ENCODE data around the gene PIGU. TPM values are rescaled to one million over a fixed set of nuclear protein-coding genes. Genes with fewer than 3 reads are reported as not detected.

Gene PIGU
- total and polyA plus RNA-seq, 2 donors (not counting 1 experiment from before 2014, with no cell fraction given) = 12.0 to 19.3 TPM

- H4K20me1 ChIP-seq (ENCODE audit: control insufficient read depth, insufficient read depth, low read length, poor library complexity, severe bottlenecking) = no peaks in the 10 kb centered on the region
- H3K27me3 ChIP-seq (replicated peaks in 1 of 4; ENCODE audit: control extremely low read depth in 1 of 4, control insufficient read depth in 3 of 4, insufficient read depth in 4 of 4, low read length in 3 of 4) = no peaks in the 10 kb centered on the region
- Mint-ChIP-seq H3K4me1 (peaks cover 19% of the 10 kb centered on the region), H3K4me3 (no peak overlapping the region), H3K9me3 (ENCODE audit: insufficient read depth) (no peaks in the 10 kb centered on the region), H3K27me3 (peaks cover 3% of the 10 kb centered on the region), H3K27ac (no peak overlapping the region)
- no peak overlapping the region for H3K4me3 ChIP-seq (ENCODE audit: control extremely low read depth in 1 of 5, extremely low read depth in 1 of 5, insufficient read depth in 1 of 5, low read depth in 2 of 5, low read length in 4 of 5)
- CTCF ChIA-PET = interaction anchor here (0.9 to 5.8 kb wide), 5 partner anchors 8 to 228 kb away, joined by 3 to 69 read pairs (median 5); partner anchors contain the start of gene DYNLRB1
- TF ChIP-seq EZH2 (IDR thresholded peaks at IDR 0.05; ENCODE audit: borderline replicate concordance, insufficient read depth, low read depth, low read length, poor library complexity, severe bottlenecking) = no peak
- no peak for ATAC-seq (ENCODE audit: low read depth)
- H3K9me3 ChIP-seq (ENCODE audit: control extremely low read depth in 1 of 3, control insufficient read depth in 2 of 3, insufficient read depth in 1 of 3, low read length in 2 of 3) = no peaks in the 10 kb centered on the region
- no peak overlapping the region for H2AFZ ChIP-seq (ENCODE audit: insufficient read depth, low read depth, low read length, poor library complexity, severe bottlenecking)
- H3K4me2 ChIP-seq (replicated peaks; ENCODE audit: low read depth, low read length, poor library complexity, severe bottlenecking) = no peak overlapping the region
- H3K27ac ChIP-seq (ENCODE audit: low read length in 2 of 2) = no peak overlapping the region
- no peak overlapping the region for H3K9ac ChIP-seq (ENCODE audit: low read length)
- 95% methylated on average over 14 of the region's 15 CpGs for WGBS (ENCODE audit: insufficient coverage)
- intact Hi-C loops (cut with micrococcal nuclease) = no loop called here
- POLR2A ChIA-PET = no interaction called here
- H3K36me3 ChIP-seq (replicated peaks in 1 of 2; ENCODE audit: control extremely low read depth in 1 of 2, control insufficient read depth in 1 of 2, extremely low read depth in 1 of 2, insufficient read depth in 2 of 2, low read length in 1 of 2) = peaks cover 0 to 33% of the 10 kb centered on the region in 2 experiments
- H3K79me2 ChIP-seq (ENCODE audit: control insufficient read depth, insufficient read depth, low read length) = no peaks in the 10 kb centered on the region
- peaks cover 0 to 7% of the 10 kb centered on the region in 2 donors for H3K4me1 ChIP-seq (ENCODE audit: control insufficient read depth in 2 of 2, insufficient read depth in 2 of 2, low read length in 2 of 2)
- DNase-seq = no peak
Measured at GRCh38 chr20:34540596-34541263, 136.2 kb downstream of the PIGU start.

GRCh38 chr20:34539756-34540155 is 137.1 kb downstream of the PIGU start:
- Histone ChIP-seq H3K9me3 (ENCODE audit: control extremely low read depth in 1 of 3, control insufficient read depth in 2 of 3, insufficient read depth in 1 of 3, low read length in 2 of 3) (no peaks in the 10 kb centered on the region), H3K36me3 (replicated peaks in 1 of 2; ENCODE audit: control extremely low read depth in 1 of 2, control insufficient read depth in 1 of 2, extremely low read depth in 1 of 2, insufficient read depth in 2 of 2, low read length in 1 of 2) (peaks cover 0 to 43% of the 10 kb centered on the region in 2 experiments), H2AFZ (ENCODE audit: insufficient read depth, low read depth, low read length, poor library complexity, severe bottlenecking) (no peak overlapping the region), H3K9ac (ENCODE audit: low read length) (no peak overlapping the region), H3K27ac (ENCODE audit: low read length in 2 of 2) (no peak overlapping the region), H3K27me3 (replicated peaks in 1 of 4; ENCODE audit: control extremely low read depth in 1 of 4, control insufficient read depth in 3 of 4, insufficient read depth in 4 of 4, low read length in 3 of 4) (no peaks in the 10 kb centered on the region), H3K4me1 (ENCODE audit: control insufficient read depth in 2 of 2, insufficient read depth in 2 of 2, low read length in 2 of 2) (peaks cover 0 to 7% of the 10 kb centered on the region in 2 donors), H3K79me2 (ENCODE audit: control insufficient read depth, insufficient read depth, low read length) (no peaks in the 10 kb centered on the region), H3K4me2 (replicated peaks; ENCODE audit: low read depth, low read length, poor library complexity, severe bottlenecking) (no peak overlapping the region), H3K4me3 (ENCODE audit: control extremely low read depth in 1 of 5, extremely low read depth in 1 of 5, insufficient read depth in 1 of 5, low read depth in 2 of 5, low read length in 4 of 5) (no peak overlapping the region), H4K20me1 (ENCODE audit: control insufficient read depth, insufficient read depth, low read length, poor library complexity, severe bottlenecking) (no peaks in the 10 kb centered on the region)
- no peaks in the 10 kb centered on the region for H3K27me3 Mint-ChIP-seq
- no peak overlapping the region for H3K27ac Mint-ChIP-seq
- TF ChIP-seq EZH2 (IDR thresholded peaks at IDR 0.05; ENCODE audit: borderline replicate concordance, insufficient read depth, low read depth, low read length, poor library complexity, severe bottlenecking) (no peak), CTCF (IDR thresholded peaks at IDR 0.05) (no peak)
- ChIA-PET CTCF (interaction anchor here (0.7 to 5.8 kb wide), 10 partner anchors 9 to 868 kb away, joined by 3 to 89 read pairs (median 5); partner anchors contain the start of genes DYNLRB1 and TP53INP2), POLR2A (no interaction called here)
- H3K9me3 Mint-ChIP-seq (ENCODE audit: insufficient read depth) = no peaks in the 10 kb centered on the region
- H3K4me3 Mint-ChIP-seq = no peak overlapping the region
- DNase-seq (no peak), ATAC-seq (ENCODE audit: low read depth) (no peak)
- 100% methylated on average over 3 of the region's 8 CpGs for WGBS (ENCODE audit: insufficient coverage)
- peaks cover 18% of the 10 kb centered on the region for H3K4me1 Mint-ChIP-seq
- intact Hi-C loops (cut with micrococcal nuclease) = loop anchor here (5.0 kb wide), 1 partner anchor 227 kb away; no protein-coding TSS in a partner anchor
